ENCODE data around the gene NPHP3. TPM values are rescaled to one million over a fixed set of nuclear protein-coding genes. Genes with fewer than 3 reads are reported as not detected.

Gene NPHP3
- total and polyA plus RNA-seq, 7 donors, result 4.2 to 76.2 (median 38.0) TPM

- Histone ChIP-seq H3K27ac (no peak overlapping the region), H3K4me3 (no peak overlapping the region), H3K27me3 (no peaks in the 10 kb centered on the region), H3K4me1 (no peaks in the 10 kb centered on the region), H3K36me3 (no peaks in the 10 kb centered on the region), H3K9me3 (no peaks in the 10 kb centered on the region)
- TF ChIP-seq CTCF (IDR thresholded peaks at IDR 0.05), result peak in 1 of 4 experiments; percentile 21
- TF ChIP-seq POLR2AphosphoS5 (IDR thresholded peaks at IDR 0.05), result no peak
- intact Hi-C loops (cut with DNase I), result no loop called here
- 0 to 15% methylated on average over 2 of the region's 2 CpGs for WGBS, 2 donors
- no peak for DNase-seq
Observed at GRCh38 chr3:132730891-132731580, 8.8 kb upstream of the NPHP3 start.

- Histone ChIP-seq H3K4me1 (peaks cover 0 to 10% (median 7%) of the 10 kb centered on the region in 4 donors), H3K36me3 (no peaks in the 10 kb centered on the region), H3K27me3 (no peaks in the 10 kb centered on the region), H3K9me3 (no peaks in the 10 kb centered on the region), H3K27ac (no peak overlapping the region), H3K4me3 (no peak overlapping the region)
- intact Hi-C loops (cut with DNase I), result loop anchor here (2.0 to 10.0 kb wide), 5 partner anchors 310 to 1198 kb away; partner anchors contain the start of genes SRPRB and TOPBP1
- DNase-seq, result no peak
- TF ChIP-seq EP300 (IDR thresholded peaks at IDR 0.05), result no peak
- TF ChIP-seq CTCF (IDR thresholded peaks at IDR 0.05), result peak; percentile 48 to 82 (median 77)
- TF ChIP-seq POLR2AphosphoS5 (IDR thresholded peaks at IDR 0.05), result no peak
- no peak for TF ChIP-seq POLR2A (IDR thresholded peaks at IDR 0.05)
- WGBS, 2 donors, result 9 to 24% methylated on average over 2 of the region's 2 CpGs
Observed at GRCh38 chr3:132726341-132726823, 4.2 kb upstream of the NPHP3 start.

GRCh38 chr3:132723024-132723950 is 1.1 kb upstream of the NPHP3 start:
- 11% methylated on average over 19 of the region's 19 CpGs for WGBS, 2 donors
- DNase-seq, result no peak
- intact Hi-C loops (cut with DNase I), result loop anchor here (5.0 to 10.0 kb wide), 5 partner anchors 849 to 1764 kb away; partner anchors contain the start of genes ANAPC13, CDV3, CEP63 and SRPRB
- Histone ChIP-seq H3K4me1 (peaks cover 0 to 37% (median 31%) of the 10 kb centered on the region in 4 donors), H3K36me3 (peaks cover 0 to 3% (median 0%) of the 10 kb centered on the region in 4 donors), H3K27me3 (no peaks in the 10 kb centered on the region), H3K27ac (peak overlapping the region; percentile 83 to 89 (median 86)), H3K4me3 (peak overlapping the region; percentile 45 to 68 (median 62)), H3K9me3 (no peaks in the 10 kb centered on the region)
- TF ChIP-seq EP300 (IDR thresholded peaks at IDR 0.05) (no peak), POLR2A (IDR thresholded peaks at IDR 0.05) (no peak), CTCF (IDR thresholded peaks at IDR 0.05) (peak in 1 of 4 experiments; percentile 9), POLR2AphosphoS5 (IDR thresholded peaks at IDR 0.05) (peak in 1 of 4 donors; percentile 38)

- H3K4me1 ChIP-seq, result peaks cover 0 to 38% (median 31%) of the 10 kb centered on the region in 4 donors
- H3K36me3 ChIP-seq, result peaks cover 0 to 20% (median under 1%) of the 10 kb centered on the region in 4 donors
- intact Hi-C loops (cut with DNase I), result loop anchor here (5.0 to 10.0 kb wide), 5 partner anchors 851 to 1766 kb away; partner anchors contain the start of genes ANAPC13, CDV3, CEP63 and SRPRB
- no peaks in the 10 kb centered on the region for H3K9me3 ChIP-seq
- peak; percentile 85 for DNase-seq
- WGBS, 2 donors, result 1 to 6% methylated on average over 47 of the region's 47 CpGs
- peak overlapping the region; percentile 97 to 99 (median 98) for H3K27ac ChIP-seq
- peak overlapping the region; percentile 64 to 99 (median 89) for H3K4me3 ChIP-seq
- TF ChIP-seq EP300 (IDR thresholded peaks at IDR 0.05) (no peak), POLR2AphosphoS5 (IDR thresholded peaks at IDR 0.05) (no peak), CTCF (IDR thresholded peaks at IDR 0.05) (peak in 2 of 4 experiments; percentile 42 to 63), POLR2A (IDR thresholded peaks at IDR 0.05) (no peak)
- no peaks in the 10 kb centered on the region for H3K27me3 ChIP-seq
Observed at GRCh38 chr3:132721479-132722164, 587 bp downstream of the NPHP3 start.
